T follicular helper cell (primary cell): ENCODE measurements around the gene KIR2DL1.
"Not testable (repeated sequence)": the region's sequence is repeated elsewhere in the genome, so short reads cannot be mapped to it uniquely, and the experiment has no call there.

Experiments used
- DNase-seq: peaks from one replicate; pipeline ENCODE4 v3.0.0-alpha.2; 2020; ENCODE audit warnings: low read depth

KIR2DL1 gene

DNA sequence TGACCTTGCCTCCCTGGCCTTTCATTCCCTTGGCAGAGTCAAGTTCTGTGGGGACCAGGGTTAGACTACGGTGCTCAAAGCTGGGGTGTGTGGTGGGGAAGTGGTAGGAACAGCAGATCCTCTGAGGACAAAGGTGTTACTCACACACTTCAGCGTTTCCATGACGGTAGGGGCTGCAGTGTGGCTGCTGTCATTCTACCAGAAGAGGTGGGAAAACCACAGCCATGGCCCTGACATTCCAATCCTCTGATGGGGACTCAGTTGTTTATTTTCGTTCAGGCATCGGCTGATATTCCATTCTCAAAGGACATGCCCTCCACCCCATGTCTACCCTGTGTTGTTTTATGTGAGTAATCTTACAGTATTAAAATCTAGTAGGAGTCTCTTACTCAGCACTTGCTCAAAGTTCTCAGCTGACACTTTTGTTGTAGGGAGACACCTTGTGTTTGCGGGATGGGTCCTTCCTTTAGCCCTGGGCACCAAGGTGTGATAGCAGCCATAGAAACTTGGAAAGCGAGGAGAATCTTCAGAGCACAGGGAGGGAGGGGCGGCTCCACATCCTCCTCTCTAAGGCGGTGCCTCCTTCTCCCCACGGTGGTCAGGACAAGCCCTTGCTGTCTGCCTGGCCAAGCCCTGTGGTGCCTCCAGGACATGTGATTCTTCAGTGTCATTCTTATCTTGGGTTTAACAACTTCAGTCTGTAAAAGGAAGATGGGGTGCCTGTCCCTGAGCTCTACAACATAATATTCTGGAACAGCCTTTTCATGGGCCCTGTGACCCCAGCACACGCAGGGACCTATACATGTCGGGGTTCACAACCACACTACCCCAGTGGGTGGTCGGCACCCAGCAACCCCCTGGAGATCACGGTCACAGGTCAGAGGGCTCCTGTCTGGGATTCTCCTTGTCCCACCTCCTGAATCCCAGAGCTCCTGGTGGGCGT lies 1.7 kb downstream of the KIR2DL1 start:
- DNase-seq = not testable (repeated sequence)

DNA sequence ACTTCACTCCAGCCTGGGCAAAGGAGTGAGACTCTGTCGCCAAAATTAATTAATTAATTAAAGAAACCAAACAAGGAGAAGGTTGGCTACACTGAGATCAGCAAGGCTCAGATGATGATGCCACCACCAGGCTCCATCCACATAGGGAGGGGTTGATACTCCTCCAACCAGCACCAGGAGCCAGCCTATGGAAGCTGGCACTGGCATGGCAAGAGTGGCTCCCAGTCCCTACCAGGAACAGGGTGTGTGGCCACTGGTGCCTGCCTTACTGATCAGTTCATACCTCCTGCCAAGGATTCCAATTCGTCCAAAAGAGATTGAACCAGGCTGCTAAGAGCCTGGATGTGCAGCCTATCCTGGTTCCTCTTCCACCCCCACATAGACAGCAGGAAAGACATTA lies 3.1 kb downstream of the KIR2DL1 start:
- not testable (repeated sequence) for DNase-seq

GRCh38 chr19:54775095-54775815 lies 5.7 kb downstream of the KIR2DL1 start:
- not testable (repeated sequence) for DNase-seq

GRCh38 chr19:54775830-54776229 lies 6.2 kb downstream of the KIR2DL1 start:
- not testable (repeated sequence) for DNase-seq

DNA sequence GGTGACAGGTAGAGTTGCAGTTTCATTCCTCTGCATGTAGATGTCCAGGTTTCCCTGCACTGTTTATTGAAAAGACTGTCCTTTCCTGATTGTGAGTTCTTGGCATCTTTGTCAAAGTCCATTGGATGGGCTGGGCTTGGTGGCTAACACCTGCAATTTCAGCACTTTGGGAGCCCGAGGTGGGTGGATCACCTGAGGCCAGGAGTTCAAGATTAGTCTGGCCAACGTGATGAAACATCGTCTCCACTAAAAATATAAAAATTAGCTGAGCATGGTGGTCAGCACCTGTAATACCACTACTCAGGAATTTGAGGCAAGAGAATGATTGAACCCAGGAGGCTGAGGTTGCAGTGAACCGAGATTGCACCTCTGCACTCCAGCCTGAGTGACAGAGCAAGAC lies 8.3 kb downstream of the KIR2DL1 start:
- not testable (repeated sequence) for DNase-seq

DNA sequence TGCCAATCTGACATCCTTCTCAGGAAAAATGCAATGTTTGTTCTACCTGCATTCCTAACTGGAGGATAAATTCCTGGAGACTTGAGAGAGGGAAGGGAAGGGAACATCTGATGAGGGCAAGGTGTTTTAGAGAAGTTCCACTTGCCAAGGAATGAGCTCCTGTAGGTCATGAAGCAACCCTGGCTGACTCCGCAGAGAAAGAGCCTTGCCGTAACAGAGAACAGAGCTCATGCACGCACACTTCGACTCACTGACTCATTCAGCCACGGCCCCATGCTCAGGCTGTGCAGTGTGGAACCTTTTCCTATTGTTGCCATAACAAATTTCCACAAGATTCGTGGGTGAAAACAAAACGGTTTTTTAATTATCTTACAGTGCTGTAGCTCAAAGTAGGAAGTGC lies 9.3 kb downstream of the KIR2DL1 start:
- not testable (repeated sequence) for DNase-seq

- DNase-seq = not testable (repeated sequence)
Measured at GRCh38 chr19:54782916-54783315, 13.3 kb downstream of the KIR2DL1 start.

GRCh38 chr19:54786091-54786723 lies 16.6 kb downstream of the KIR2DL1 start:
- DNase-seq = not testable (repeated sequence)

DNA sequence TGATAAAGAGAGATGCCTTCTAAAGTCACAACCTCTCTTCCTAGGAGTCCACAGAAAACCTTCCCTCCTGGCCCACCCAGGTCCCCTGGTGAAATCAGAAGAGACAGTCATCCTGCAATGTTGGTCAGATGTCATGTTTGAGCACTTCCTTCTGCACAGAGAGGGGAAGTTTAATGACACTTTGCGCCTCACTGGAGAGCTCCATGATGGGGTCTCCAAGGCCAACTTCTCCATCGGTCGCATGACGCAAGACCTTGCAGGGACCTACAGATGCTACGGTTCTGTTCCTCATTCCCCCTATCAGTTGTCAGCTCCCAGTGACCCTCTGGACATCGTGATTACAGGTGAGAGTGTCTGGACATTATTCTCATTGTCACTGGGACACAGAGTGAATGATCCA lies 18.6 kb downstream of the KIR2DL1 start:
- not testable (repeated sequence) for DNase-seq

DNA sequence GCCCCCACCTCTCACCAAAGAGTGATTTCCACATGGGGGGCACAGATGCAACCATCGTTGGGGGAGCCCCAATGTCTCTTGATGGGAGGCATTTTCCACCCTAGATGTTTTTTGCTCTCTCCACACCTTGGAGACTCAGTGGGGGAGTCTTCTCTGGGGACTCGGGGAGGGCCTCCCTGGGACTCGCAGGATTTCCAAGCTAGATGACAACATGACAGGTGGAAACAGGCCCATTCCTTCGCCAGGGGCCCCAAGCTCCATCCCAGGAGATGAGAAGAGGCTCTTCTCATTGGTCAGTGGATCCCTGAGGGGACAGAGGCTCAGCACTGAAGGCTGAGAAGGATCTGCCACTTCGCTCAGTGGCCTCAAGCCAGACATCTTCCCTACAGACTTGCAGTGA lies 21.1 kb downstream of the KIR2DL1 start:
- no peak for DNase-seq

- DNase-seq = no peak
Measured at GRCh38 chr19:54791476-54791875, 21.9 kb downstream of the KIR2DL1 start.

DNA sequence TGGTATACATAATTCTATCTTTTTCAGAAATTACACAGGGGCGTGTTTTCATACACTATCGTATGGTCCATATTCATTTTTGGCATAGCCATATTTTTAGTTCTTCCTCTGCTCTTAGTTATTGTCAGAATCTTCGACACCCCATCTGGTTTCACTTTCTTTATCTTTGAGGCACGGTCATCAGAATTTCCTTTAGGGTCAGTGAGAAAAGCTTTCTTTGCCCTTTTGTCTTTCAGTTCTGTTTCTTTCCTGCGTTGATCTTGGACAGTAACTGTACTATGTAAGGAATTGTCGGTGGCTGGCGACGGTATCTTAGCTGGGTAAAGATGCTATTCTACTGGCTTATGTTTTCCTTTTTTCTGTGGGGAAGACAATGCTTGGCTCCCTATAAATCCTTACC lies 23.2 kb downstream of the KIR2DL1 start:
- DNase-seq = no peak

DNA sequence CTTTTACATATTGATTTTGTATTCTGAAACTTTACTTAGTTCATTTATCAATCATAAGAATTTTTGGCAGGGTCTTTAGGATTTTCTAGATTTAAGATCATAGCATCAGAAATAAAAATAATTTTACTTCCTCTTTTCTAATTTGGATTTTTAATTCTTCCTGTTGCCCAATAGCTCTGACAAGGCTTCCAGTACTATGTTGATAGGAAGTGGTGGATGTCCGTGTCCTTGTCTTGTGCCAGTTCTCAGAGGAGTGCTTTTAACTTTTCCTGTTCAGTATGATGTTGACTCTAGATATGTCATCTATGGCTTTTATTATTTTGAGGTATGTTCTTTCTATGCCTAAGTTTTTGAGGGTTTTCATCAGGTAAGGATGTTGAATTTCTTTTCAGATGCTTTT lies 26.2 kb downstream of the KIR2DL1 start:
- no peak for DNase-seq

DNA sequence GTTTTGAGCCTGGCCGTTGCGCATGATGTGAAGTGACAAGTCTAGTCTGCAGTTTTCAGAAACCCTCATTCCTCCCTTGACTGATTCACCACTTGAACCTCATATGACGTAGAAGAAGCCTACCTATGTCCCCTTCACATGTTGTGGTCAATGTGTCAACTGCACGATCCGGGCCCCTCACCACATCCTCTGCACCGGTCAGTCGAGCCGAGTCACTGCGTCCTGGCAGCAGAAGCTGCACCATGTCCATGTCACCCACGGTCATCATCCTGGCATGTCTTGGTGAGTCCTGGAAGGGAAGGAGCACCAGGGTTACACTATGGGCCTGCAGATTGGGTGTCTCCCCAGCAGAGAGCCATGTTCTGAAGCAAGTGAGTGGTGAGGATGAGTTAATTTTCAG lies 33.8 kb downstream of the KIR2DL1 start, which contains the start of gene KIR2DL4:
KIR2DL4 (plus strand) TSS at position 201 of the 400 bp plus-strand sequence; CDS start at position 243, 42 bp downstream.
- DNase-seq = no peak

GRCh38 chr19:54804101-54804500 lies 34.5 kb downstream of the KIR2DL1 start:
- no peak for DNase-seq

GRCh38 chr19:54804571-54804970 lies 35.0 kb downstream of the KIR2DL1 start:
- no peak for DNase-seq

- no peak for DNase-seq
Measured at GRCh38 chr19:54805665-54806515, 36.3 kb downstream of the KIR2DL1 start.

GRCh38 chr19:54806516-54806838 lies 36.9 kb downstream of the KIR2DL1 start:
- DNase-seq = no peak

- DNase-seq = not testable (repeated sequence)
Measured at GRCh38 chr19:54814571-54814970, 45.0 kb downstream of the KIR2DL1 start.

GRCh38 chr19:54816251-54816650 lies 46.7 kb downstream of the KIR2DL1 start, which contains the start of gene KIR3DL1:
TSS of gene KIR3DL1 (plus strand) at chr19:54816468.
- not testable (repeated sequence) for DNase-seq
